Endothelial cell of umbilical vein (primary cell): Measurements from ENCODE around the gene STKLD1. TPM values are rescaled to one million over a fixed set of nuclear protein-coding genes. Genes with fewer than 3 reads are reported as not detected.
A peak's percentile ranks its signal among the peaks of the same experiment; 100 is the strongest.

Experiments used
- BruUV-seq: library from RNA; stranded (reverse); fragments of 400-500 nt; replicated peaks from 2 replicates; lab custom pipeline; 2021; lab: Mats Ljungman, UMichigan
- CTCF ChIA-PET: fragments of 300-600, 350-600 bp; sonication (Branson Sonifier 250); formaldehyde crosslinking; loops from one replicate; lab custom pipeline; 2021; ENCODE audit warnings: antibody characterized with exemption, inconsistent platforms; lab: Charles Lee
- POLR2A ChIA-PET: fragments of 300-600, 350-600 bp; sonication (Branson Sonifier 250); formaldehyde crosslinking; loops from one replicate; lab custom pipeline; 2021; ENCODE audit warnings: antibody characterized with exemption, inconsistent platforms; lab: Charles Lee
- DNase-seq: peaks from one replicate; pipeline ENCODE4 v3.0.0-alpha.2; 2011; ENCODE audit warnings: low read depth, low spot score
- FAIRE-seq: peaks from 2 replicates; lab custom pipeline; 2011; peaks lifted over from hg19 to GRCh38; lab: Jason Lieb, UNC
- H2AFZ ChIP-seq: 2 replicates; pipeline ENCODE4 v1.6.0; 2012; ENCODE audit warnings: low read depth, low read length, control low read depth, inconsistent platforms
- H3K27ac ChIP-seq: 2 replicates; pipeline ENCODE4 v1.5.1; 2011; ENCODE audit warnings: low read depth, mild to moderate bottlenecking, control low read depth, low read length, moderate library complexity; ENCODE audit not compliant: insufficient read depth
- H3K27me3 ChIP-seq, 2 experiments: 2 replicates each; pipeline versions ENCODE4 v1.6.0 to v1.6.1; 2011; ENCODE audit warnings: low read length in 2 of 2, mixed read lengths in 1 of 2; ENCODE audit not compliant: control insufficient read depth in 2 of 2, insufficient read depth in 2 of 2
- H3K36me3 ChIP-seq, 2 experiments: 2 replicates in 1 of 2; 3 replicates in 1 of 2; pipeline ENCODE4 v1.5.1; 2011; ENCODE audit warnings: low read length in 2 of 2, mild to moderate bottlenecking in 1 of 2, moderate library complexity in 1 of 2; ENCODE audit not compliant: control insufficient read depth in 2 of 2, insufficient read depth in 2 of 2; ENCODE audit errors: extremely low read depth in 1 of 2
- H3K4me1 ChIP-seq: 3 replicates; pipeline ENCODE4 v1.5.1; 2011; ENCODE audit warnings: mild to moderate bottlenecking, low read length; ENCODE audit not compliant: control insufficient read depth, insufficient read depth; ENCODE audit errors: extremely low read depth
- H3K4me2 ChIP-seq: 2 replicates; pipeline ENCODE4 v1.6.1; 2011; ENCODE audit warnings: low read length, control low read depth, mixed read lengths; ENCODE audit not compliant: insufficient read depth
- H3K4me3 ChIP-seq, 3 experiments: fragments of 200-600 bp in 1 of 3; sonication (generic), shearing (Covaris generic) in 1 of 3; replicated peaks in 1 of 3; 2 replicates each; pipeline ENCODE4 v1.5.1; 2011 to 2016; ENCODE audit warnings: control low read depth in 3 of 3, low read length in 3 of 3, mild to moderate bottlenecking in 2 of 3, inconsistent platforms in 1 of 3, low read depth in 1 of 3, moderate library complexity in 1 of 3; ENCODE audit not compliant: insufficient read depth in 1 of 3
- H3K79me2 ChIP-seq: 2 replicates; pipeline ENCODE4 v1.6.0; 2012; ENCODE audit warnings: low read length, inconsistent platforms; ENCODE audit not compliant: control insufficient read depth, insufficient read depth
- H3K9ac ChIP-seq: replicated peaks from 2 replicates; pipeline ENCODE3; 2011; ENCODE audit warnings: low read length, control low read depth; ENCODE audit not compliant: insufficient read depth; ENCODE audit errors: extremely low read depth
- H3K9me1 ChIP-seq: replicated peaks from 3 replicates; pipeline ENCODE4 v1.6.0; 2011; ENCODE audit warnings: mild to moderate bottlenecking, low read length; ENCODE audit not compliant: control insufficient read depth, insufficient read depth; ENCODE audit errors: extremely low read depth
- H3K9me3 ChIP-seq: replicated peaks from 2 replicates; pipeline ENCODE4 v1.5.1; 2012; ENCODE audit warnings: low read length, inconsistent platforms; ENCODE audit not compliant: control insufficient read depth, insufficient read depth
- H4K20me1 ChIP-seq: replicated peaks from 2 replicates; pipeline ENCODE3; 2011; ENCODE audit warnings: mild to moderate bottlenecking, low read length; ENCODE audit not compliant: control insufficient read depth, insufficient read depth; ENCODE audit errors: extremely low read depth
- CTCF ChIP-seq, 2 donors: IDR thresholded peaks; 1 replicate in 1 of 2; 2 replicates in 1 of 2; pipeline ENCODE4 v1.5.1; 2011; ENCODE audit warnings: low read length in 2 of 2, mild to moderate bottlenecking in 2 of 2, moderate library complexity in 2 of 2, control low read depth in 1 of 2, inconsistent platforms in 1 of 2, low read depth in 1 of 2; ENCODE audit not compliant: insufficient read depth in 1 of 2; ENCODE audit errors: extremely low read depth in 1 of 2
- EZH2 ChIP-seq: IDR thresholded peaks from 2 replicates; pipeline ENCODE4 v1.6.1; 2012; ENCODE audit warnings: borderline replicate concordance, low read depth, mild to moderate bottlenecking, moderate library complexity, low read length, inconsistent platforms; ENCODE audit not compliant: severe bottlenecking
- FOS ChIP-seq: IDR thresholded peaks from 2 replicates; pipeline ENCODE4 v1.6.1; 2011; ENCODE audit warnings: mild to moderate bottlenecking, low read length, moderate library complexity, borderline replicate concordance; ENCODE audit not compliant: insufficient read depth
- GATA2 ChIP-seq: IDR thresholded peaks from 2 replicates; pipeline ENCODE4 v1.7.0; 2011; ENCODE audit warnings: low read depth, mild to moderate bottlenecking, moderate library complexity, mixed read lengths, low read length; ENCODE audit not compliant: insufficient read length, insufficient read depth
- JUN ChIP-seq: IDR thresholded peaks from 2 replicates; pipeline ENCODE4 v1.6.1; 2011; ENCODE audit warnings: borderline replicate concordance, low read depth; ENCODE audit not compliant: insufficient read length, insufficient read depth
- MYC ChIP-seq: IDR thresholded peaks from one replicate; pipeline ENCODE4 v1.6.1; 2011; ENCODE audit warnings: mild to moderate bottlenecking, low read depth, low read length
- POLR2A ChIP-seq: IDR thresholded peaks from 2 replicates; pipeline ENCODE4 v1.6.1; 2012; ENCODE audit warnings: low read depth, mild to moderate bottlenecking, control low read depth, low read length
- POLR2AphosphoS5 ChIP-seq: IDR thresholded peaks from 2 replicates; pipeline ENCODE4 v1.6.1; 2012; ENCODE audit warnings: low read depth, mild to moderate bottlenecking, control low read depth, low read length, moderate library complexity; ENCODE audit not compliant: insufficient read depth
- dilution Hi-C: fragments of 300-500 bp; cut with MboI; formaldehyde crosslinking; loops from one replicate; pipeline ENCODE4 v1.15.0; 2019; ENCODE audit warnings: low sequenced_read_pairs; ENCODE audit not compliant: extremely low pct_ligation_motif_present
- intact Hi-C: fragments of 100-400 bp; cut with micrococcal nuclease; formaldehyde crosslinking; loops from one replicate; pipeline ENCODE4 v1.10.0; 2022
- polyA plus RNA-seq, 4 experiments: library from polyadenylated mRNA; depleted of rRNA in 3 of 4; stranded (reverse) in 3 of 4; unstranded in 1 of 4; fragments of >200 nt; gene quantifications; 2 replicates each; pipeline versions ENCODE4 v1.2.1 to v1.2.3, GENCODE V29; 2011 to 2012; ENCODE audit warnings: missing spikeins in 1 of 4
- total RNA-seq: library from RNA; stranded (reverse); gene quantifications from 2 replicates; pipeline ENCODE4 v1.2.3, GENCODE V29; 2021
- TF ChIP-seq, protein P1 (sequence below): IDR thresholded peaks from 2 replicates; pipeline ENCODE4 v1.6.1; 2011; ENCODE audit not compliant: insufficient read depth, insufficient read length

The STKLD1 gene
- total and polyA plus RNA-seq, 2 donors (not counting 3 experiments of a cell fraction or from before 2014, with no cell fraction given), result 0.29 to 0.77 TPM

DNA sequence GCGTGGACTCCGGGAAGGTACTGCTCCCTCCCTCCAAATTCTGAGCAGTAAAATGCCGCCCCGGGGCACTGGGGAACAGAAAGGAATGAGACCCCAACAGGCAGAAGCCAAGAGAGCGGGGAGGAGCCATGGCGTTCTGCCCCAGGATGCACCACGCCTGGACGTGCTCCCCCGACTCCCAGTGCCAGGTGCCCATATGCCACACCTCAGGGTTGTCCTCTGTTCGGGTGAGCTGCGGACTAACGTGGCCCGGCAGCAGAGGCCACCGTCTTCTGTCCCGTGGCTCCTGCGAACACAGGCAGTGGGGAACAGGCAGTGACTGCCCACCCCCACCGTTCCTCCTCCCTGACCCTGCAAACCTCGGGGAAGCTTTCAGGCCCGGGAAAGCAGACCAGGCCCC lies 44.9 kb upstream of the STKLD1 start:
- dilution Hi-C loops, result no loop called here
- H3K36me3 ChIP-seq, result peaks cover 11 to 38% of the 10 kb centered on the region in 2 experiments

More for the DNA sequence above, 44.9 kb upstream of the STKLD1 start:
- ChIA-PET POLR2A (interaction anchor here (0.6 kb wide), 1 partner anchor 384 kb away, joined by 3 read pairs; no protein-coding TSS in a partner anchor), CTCF (interaction anchor here (1.7 to 5.6 kb wide), 4 partner anchors 92 to 148 kb away, joined by 9 to 128 read pairs (median 20); no protein-coding TSS in a partner anchor)
- Histone ChIP-seq H3K4me3 (no peak overlapping the region), H2AFZ (no peak overlapping the region), H3K27ac (no peak overlapping the region), H3K4me1 (peaks cover 4% of the 10 kb centered on the region), H3K27me3 (no peaks in the 10 kb centered on the region), H4K20me1 (no peaks in the 10 kb centered on the region), H3K9ac (no peak overlapping the region), H3K9me3 (no peaks in the 10 kb centered on the region), H3K9me1 (no peaks in the 10 kb centered on the region), H3K4me2 (no peak overlapping the region), H3K79me2 (peaks cover 23% of the 10 kb centered on the region)
- TF ChIP-seq, protein P1, sequence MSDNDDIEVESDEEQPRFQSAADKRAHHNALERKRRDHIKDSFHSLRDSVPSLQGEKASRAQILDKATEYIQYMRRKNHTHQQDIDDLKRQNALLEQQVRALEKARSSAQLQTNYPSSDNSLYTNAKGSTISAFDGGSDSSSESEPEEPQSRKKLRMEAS, result no peak
- no peak for TF ChIP-seq GATA2
- TF ChIP-seq POLR2AphosphoS5, result no peak
- TF ChIP-seq CTCF (IDR thresholded peaks at IDR 0.05; ENCODE audit: extremely low read depth in 1 of 2, insufficient read depth in 1 of 2, low read depth in 1 of 2, low read length in 2 of 2), result no peak
- TF ChIP-seq JUN, result no peak
- TF ChIP-seq EZH2, result no peak
- no peak for TF ChIP-seq FOS
- no peak for TF ChIP-seq POLR2A
- TF ChIP-seq MYC, result no peak
- DNase-seq (no peak), FAIRE-seq (no peak)
- intact Hi-C loops, result no loop called here
- TSS peak; percentile 2 for BruUV-seq
